GM18907 (cell line): ENCODE measurements around the gene ELOB.

Source experiments
- ATAC-seq: cut with Tn5 transposase; IDR thresholded peaks from one replicate; pipeline ENCODE4 v1.9.1; 2021; ENCODE audit warnings: mild to moderate bottlenecking, moderate library complexity; ENCODE audit not compliant: unreplicated experiment

Gene ELOB

GRCh38 chr16:2784358-2785100 lies 7.4 kb upstream of the ELOB start:
- no peak for ATAC-seq

- no peak for ATAC-seq
Measured at GRCh38 chr16:2783581-2784357, 6.7 kb upstream of the ELOB start.

DNA sequence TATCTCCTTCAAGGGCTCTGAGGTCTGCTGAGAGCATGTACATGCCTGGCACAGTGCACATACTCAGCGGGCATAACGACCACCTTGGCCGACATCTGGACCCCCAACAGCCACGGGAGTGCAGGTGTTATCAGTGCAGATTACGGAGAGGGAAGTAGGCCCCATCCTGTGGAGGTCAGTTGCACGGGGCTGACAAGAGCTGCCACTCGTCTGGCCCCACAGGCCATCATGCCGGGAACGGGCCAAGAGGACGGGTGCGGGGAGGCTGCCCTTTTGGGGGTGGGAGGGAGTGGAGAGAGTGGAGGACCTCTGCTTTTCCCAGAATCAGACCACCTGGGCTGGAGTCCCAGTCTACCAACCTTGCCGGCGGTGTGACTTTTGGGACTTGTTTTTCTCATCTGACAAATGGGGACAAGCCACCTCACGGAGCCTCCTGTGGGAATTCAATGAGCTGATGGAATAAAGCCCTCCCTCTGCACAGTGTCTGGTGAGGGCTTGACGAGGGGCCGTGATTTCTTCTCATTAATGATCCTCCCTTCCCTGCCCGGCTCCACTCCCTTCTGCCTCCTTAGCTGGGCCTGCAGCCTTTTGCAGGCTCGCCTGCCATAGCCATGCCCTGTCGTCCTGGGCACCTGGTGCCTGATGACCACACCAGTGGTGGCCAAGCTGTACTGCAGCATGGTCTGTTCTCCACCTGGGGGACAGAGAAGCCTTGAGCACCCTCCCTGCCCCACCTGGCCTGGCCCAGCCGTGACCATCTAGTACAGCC lies 5.7 kb upstream of the ELOB start:
- no peak for ATAC-seq

DNA sequence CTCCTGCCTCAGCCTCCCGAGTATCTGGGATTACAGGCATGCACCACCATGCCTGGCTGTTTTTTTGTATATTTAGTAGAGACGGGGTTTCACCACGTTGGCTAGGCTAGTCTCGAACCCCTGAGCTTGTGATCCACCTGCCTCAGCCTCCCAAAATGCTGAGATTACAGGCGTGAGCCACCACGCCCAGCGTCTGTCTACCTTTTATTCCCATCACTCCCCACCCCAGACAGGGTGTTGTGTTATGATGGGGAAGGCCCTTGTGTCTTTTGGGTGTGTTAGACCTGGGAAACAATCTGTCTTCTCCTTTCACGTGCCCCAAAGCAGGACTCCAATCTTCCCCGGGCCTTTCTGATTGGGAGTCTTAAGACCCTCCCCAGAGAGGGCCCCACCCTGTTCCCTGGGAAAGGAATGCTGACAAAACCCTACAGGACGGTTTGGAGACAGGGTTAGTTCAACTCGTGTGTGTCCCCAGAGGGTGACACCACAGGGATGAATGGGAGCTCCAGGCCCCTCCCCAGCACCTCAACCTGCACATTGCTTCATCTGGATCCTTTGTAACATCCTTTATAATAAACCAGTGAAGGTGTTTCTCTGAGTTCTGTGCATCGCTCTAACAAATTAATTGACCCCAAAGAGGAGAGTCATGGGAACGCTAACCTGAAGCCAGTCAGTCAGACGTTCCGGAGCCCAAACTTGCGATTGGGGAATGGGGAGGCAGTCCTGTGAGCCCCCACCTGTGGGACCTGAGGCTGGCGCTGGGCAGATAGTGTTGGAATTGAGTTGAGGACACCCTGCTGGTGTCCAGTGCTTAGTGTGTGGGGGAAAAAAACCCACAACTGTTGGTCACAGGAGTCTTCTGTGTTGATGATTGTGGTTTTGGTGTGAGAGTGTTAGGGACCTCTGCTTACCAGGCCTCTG lies 3.2 kb upstream of the ELOB start:
- no peak for ATAC-seq

DNA sequence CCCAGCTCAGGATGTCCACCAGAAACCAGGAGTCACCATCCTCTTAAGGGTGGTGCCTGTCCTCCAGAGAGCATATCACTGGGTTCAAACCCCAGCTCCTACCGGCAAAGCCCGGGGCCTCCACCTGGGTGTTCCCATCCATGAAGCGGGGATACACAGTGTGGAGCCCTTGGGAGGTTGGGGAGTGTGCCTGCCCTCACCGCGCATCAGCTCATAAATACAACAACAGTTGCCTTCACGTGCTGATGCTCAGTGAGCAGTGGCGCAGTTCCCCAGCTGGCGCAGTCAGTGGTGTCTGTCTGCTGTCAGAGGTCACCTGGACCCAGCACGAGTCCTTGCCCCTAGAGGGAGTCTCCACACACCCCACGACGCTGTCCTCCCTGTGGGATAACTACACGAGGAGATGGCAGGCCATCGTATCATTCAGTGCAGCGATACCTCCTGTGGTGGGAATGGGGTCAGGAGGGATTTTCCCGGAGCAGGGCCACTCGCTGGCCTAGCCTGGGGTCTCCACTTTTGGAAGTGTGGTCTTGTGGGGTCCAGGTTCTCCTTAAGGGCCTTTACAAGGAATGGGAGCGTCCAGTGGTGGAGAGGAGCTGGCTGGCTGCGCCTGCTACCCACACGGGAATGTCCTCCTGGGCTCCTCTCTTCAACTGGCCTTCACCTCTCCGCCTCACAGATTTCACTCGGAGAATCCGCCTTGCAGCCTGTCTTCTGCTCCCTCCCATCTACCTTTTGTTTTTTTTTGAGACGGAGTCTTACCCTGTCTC lies 2.3 kb upstream of the ELOB start:
- ATAC-seq: no peak

- ATAC-seq: no peak
Measured at GRCh38 chr16:2778630-2778958, 1.5 kb upstream of the ELOB start.

- peak; percentile 6 for ATAC-seq
Measured at GRCh38 chr16:2777903-2778629, 986 bp upstream of the ELOB start.

DNA sequence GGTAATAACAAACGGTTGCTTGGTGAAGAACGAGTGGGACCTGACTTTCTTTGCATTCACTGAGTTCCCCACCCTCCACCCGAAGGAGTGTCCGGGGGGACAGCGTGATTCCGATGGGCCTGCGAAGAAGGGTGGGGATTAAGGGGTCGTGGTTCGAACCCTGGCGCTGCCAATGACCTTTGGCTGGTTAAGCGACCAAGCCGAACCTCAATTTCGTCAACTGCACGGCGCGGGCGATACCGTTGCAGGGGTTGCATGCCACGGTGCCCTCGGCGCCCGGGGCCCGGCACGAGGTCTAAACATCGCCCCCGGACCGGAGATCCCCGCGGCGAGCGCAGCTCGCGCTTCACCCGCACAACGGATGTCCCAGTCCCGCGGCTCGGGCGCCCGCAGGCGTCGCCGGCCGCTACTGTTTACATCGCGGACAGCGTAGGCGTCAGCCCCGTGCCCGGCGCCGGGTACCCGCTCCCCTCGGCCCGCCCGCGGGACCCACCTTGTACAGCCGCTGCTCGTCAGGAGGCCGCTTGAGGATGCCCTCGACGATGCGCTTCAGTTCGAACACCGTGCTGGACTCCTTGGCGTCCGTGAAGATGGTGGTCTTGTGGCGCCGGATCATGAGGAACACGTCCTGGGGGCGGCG lies 460 bp downstream of the ELOB start:
- ATAC-seq: peak; percentile 30

GRCh38 chr16:2775765-2776499 lies 1.1 kb downstream of the ELOB start:
- no peak for ATAC-seq

- ATAC-seq: no peak
Measured at GRCh38 chr16:2775131-2775716, 1.9 kb downstream of the ELOB start.

GRCh38 chr16:2774161-2774891 lies 2.8 kb downstream of the ELOB start:
- ATAC-seq: no peak

- no peak for ATAC-seq
Measured at GRCh38 chr16:2773188-2773968, 3.7 kb downstream of the ELOB start.

- no peak for ATAC-seq
Measured at GRCh38 chr16:2771496-2772402, 5.3 kb downstream of the ELOB start.

DNA sequence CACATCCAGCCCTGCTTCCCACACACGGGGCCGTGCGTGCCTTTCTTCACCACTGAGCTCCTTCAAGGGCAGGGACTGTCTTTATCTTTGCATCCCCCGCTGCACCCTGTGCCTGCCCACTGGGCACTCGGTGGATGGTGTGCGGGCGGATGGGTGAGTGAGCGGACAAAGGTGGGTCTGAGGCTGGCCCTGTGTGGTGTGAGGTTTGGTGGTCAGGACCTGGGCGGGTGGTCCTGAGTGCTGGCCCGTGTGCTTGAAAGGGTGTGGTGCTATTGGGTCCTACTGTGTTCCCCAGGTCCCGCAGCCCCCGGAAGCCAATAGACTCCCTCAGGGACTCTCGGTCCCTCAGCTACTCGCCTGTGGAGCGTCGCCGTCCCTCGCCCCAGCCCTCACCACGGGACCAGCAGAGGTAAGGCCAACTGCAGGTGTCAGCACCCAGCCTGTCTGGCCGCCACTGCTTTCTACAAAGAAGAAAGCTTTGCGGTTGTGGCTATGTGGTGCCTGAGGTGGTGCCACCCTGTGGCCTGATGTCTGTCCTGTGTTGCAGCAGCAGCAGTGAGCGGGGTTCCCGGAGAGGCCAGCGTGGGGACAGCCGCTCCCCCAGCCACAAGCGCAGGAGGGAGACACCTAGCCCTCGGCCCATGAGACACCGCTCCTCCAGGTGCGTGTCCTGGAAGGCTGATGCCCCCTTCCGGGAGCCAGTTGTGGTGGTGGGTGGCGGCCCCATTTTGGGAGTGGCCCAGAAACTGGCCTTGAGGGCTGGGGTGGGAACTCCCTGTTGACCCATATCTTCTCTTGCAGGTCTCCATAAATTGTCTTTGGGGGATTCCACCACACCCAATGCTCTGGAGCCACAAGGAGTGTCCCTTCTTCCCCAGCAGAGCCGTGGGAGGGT lies 6.8 kb downstream of the ELOB start:
- no peak for ATAC-seq
